ENCODE data around the gene SLC30A2. TPM values are rescaled to one million over a fixed set of nuclear protein-coding genes. Genes with fewer than 3 reads are reported as not detected.

The SLC30A2 gene
- total and polyA plus RNA-seq, 10 donors = not detected

DNA sequence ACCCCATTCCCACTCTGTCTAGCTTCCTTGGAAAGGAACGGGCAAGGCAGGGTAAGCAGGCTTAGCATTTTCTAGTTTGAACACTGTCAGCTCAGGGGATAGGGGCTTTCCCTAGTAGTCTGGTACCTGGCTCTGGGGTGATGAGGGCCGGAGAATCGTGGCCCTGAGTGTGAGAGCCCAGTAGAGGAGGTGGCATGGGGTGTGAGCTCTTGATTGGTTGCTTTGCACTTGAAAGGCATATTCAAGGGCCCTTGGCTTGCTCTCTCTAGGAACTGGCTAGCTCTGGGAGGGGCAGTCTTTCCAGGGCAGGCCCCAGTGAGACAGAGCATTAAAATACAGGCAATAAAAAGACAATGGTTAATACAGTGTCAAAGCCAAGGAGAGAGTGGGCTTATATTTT, 35.1 kb downstream of the SLC30A2 start:
- no peak overlapping the region for H3K27ac ChIP-seq
- intact Hi-C loops (cut with DNase I; ENCODE audit: low total_unique reads) = no loop called here
- no peaks in the 10 kb centered on the region for H3K27me3 ChIP-seq (replicated peaks in 1 of 7)
- H3K4me1 ChIP-seq = peaks cover 0 to 19% (median 4%) of the 10 kb centered on the region in 6 donors
- DNase-seq = peak; percentile 21
- 68 to 88% (median 79%) methylated on average over 3 of the region's 3 CpGs for WGBS, 5 donors
- no peak for TF ChIP-seq POLR2A (IDR thresholded peaks at IDR 0.05)
- H3K4me3 ChIP-seq = no peak overlapping the region
- no peaks in the 10 kb centered on the region for H3K36me3 ChIP-seq
- no peaks in the 10 kb centered on the region for H3K9me3 ChIP-seq

DNA sequence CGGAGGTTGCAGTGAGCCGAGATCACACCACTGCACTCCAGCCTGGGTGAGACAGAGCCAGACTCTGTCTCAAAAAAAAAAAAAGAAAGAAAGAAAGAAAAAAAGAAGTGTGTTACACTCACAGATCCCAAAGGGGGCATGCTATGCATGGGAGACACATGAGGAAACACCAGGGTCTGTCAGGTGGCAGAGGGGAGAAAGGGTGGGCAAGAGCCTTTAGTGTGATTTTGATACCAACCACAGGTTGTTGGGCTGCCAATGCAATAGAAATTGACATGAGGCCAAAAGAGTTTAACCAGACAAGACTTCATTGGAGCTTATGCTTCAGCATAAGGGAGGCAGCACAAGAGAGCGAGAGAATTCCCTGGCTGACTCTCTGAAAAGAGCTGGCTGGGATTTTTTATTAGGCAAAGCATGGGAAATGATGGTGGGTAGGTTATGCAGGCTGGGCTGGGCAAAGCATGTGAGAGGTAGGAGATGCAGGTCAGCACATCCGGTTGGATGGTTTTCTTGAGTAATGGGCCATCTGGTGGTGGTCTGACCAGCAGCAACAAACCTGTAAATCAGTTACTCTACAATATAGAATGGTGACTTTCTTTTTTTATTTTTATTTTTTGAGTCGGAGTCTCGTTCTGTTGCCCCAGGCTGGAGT, 36.0 kb downstream of the SLC30A2 start:
- Histone ChIP-seq H3K4me3 (no peak overlapping the region), H3K9me3 (no peaks in the 10 kb centered on the region), H3K27ac (no peak overlapping the region), H3K36me3 (no peaks in the 10 kb centered on the region), H3K4me1 (peaks cover 0 to 10% (median under 1%) of the 10 kb centered on the region in 6 donors), H3K27me3 (replicated peaks in 1 of 7) (no peaks in the 10 kb centered on the region)
- no peak for TF ChIP-seq POLR2A (IDR thresholded peaks at IDR 0.05)
- TF ChIP-seq, protein P1, sequence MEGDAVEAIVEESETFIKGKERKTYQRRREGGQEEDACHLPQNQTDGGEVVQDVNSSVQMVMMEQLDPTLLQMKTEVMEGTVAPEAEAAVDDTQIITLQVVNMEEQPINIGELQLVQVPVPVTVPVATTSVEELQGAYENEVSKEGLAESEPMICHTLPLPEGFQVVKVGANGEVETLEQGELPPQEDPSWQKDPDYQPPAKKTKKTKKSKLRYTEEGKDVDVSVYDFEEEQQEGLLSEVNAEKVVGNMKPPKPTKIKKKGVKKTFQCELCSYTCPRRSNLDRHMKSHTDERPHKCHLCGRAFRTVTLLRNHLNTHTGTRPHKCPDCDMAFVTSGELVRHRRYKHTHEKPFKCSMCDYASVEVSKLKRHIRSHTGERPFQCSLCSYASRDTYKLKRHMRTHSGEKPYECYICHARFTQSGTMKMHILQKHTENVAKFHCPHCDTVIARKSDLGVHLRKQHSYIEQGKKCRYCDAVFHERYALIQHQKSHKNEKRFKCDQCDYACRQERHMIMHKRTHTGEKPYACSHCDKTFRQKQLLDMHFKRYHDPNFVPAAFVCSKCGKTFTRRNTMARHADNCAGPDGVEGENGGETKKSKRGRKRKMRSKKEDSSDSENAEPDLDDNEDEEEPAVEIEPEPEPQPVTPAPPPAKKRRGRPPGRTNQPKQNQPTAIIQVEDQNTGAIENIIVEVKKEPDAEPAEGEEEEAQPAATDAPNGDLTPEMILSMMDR (IDR thresholded peaks at IDR 0.05 in 8 of 11, conservative IDR thresholded peaks at IDR 0.05 in 3 of 11) = peak in 1 of 11 experiments; percentile 7
- 69 to 76% (median 72%) methylated on average over 6 of the region's 6 CpGs for WGBS, 5 donors
- peak; percentile 31 for DNase-seq
- intact Hi-C loops (cut with DNase I; ENCODE audit: low total_unique reads) = no loop called here

DNA sequence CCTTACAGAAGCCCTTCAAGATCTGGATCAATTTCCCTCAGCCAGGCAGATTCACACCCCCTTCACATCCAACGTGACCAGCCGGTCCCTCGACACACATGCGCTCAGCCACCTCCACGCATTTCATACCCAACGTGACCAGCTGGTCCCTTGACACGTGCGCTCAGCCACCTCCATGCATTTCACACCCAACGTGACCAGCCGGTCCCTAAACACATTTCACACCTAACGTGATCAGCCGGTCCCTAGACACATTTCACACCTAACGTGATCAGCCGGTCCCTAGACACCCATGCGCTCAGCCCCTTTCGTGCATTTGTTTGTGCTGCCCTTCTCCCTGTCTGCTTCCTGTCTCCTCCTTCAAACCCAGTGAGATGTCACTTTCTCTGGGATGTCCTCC, 39.2 kb downstream of the SLC30A2 start:
- TF ChIP-seq, protein P1 (IDR thresholded peaks at IDR 0.05 in 8 of 11, conservative IDR thresholded peaks at IDR 0.05 in 3 of 11) = no peak
- peaks cover 0 to 22% (median 4%) of the 10 kb centered on the region in 6 donors for H3K4me1 ChIP-seq
- DNase-seq = no peak
- WGBS, 5 donors = 88 to 96% (median 92%) methylated on average over 16 of the region's 16 CpGs
- H3K36me3 ChIP-seq = no peaks in the 10 kb centered on the region
- H3K4me3 ChIP-seq = no peak overlapping the region
- intact Hi-C loops (cut with DNase I; ENCODE audit: low total_unique reads) = no loop called here
- H3K27ac ChIP-seq = no peak overlapping the region
- H3K27me3 ChIP-seq (replicated peaks in 1 of 7) = no peaks in the 10 kb centered on the region
- H3K9me3 ChIP-seq = no peaks in the 10 kb centered on the region

DNA sequence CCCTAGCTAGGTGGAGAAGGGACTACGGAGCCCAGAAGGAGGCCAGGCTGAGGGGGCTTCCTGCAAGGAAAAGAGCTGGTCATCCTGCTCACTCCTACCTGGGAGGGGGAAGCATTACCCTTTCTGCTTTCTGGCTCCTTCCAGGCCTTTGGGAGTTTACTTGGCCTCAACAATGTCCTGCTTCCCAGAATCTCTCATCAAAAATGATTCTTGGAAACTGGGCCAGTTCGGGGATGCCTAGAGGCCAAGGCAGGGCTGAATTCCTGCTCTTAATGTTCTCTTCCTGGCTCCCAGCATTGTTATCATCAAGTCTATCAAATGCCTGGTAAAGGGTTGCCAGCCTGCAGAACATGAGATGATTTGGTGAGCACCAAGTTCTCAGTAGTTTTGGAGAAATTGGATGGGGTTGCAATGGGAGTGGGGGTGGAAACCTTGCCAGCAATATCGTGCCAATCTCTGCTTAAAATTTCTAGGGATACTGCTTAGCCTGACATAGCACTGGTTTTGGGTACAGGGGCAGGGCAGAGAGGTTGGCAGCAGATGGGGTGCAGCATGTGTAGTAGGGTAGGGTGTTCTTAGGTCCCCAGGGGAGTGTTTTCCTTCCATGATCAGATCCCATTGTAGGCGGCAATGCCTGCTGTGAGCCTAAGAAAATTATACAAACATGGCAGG, 40.3 kb downstream of the SLC30A2 start:
- Histone ChIP-seq H3K27ac (peak overlapping the region in 4 of 8 donors; percentile 22 to 54 (median 34)), H3K27me3 (replicated peaks in 1 of 7) (no peaks in the 10 kb centered on the region), H3K4me3 (no peak overlapping the region), H3K9me3 (no peaks in the 10 kb centered on the region), H3K4me1 (peaks cover 0 to 22% (median 4%) of the 10 kb centered on the region in 6 donors), H3K36me3 (no peaks in the 10 kb centered on the region)
- TF ChIP-seq POLR2AphosphoS5 (IDR thresholded peaks at IDR 0.05) = no peak
- TF ChIP-seq POLR2A (IDR thresholded peaks at IDR 0.05) = no peak
- TF ChIP-seq, protein P1 (IDR thresholded peaks at IDR 0.05 in 8 of 11, conservative IDR thresholded peaks at IDR 0.05 in 3 of 11) = no peak
- intact Hi-C loops (cut with DNase I; ENCODE audit: low total_unique reads) = no loop called here
- WGBS, 5 donors = 66 to 82% (median 79%) methylated on average over 4 of the region's 4 CpGs
- no peak for DNase-seq

All from spleen (tissue), 11 donors.